HepG2 (cell line): ENCODE measurements around the gene ZNF488. TPM values are rescaled to one million over a fixed set of nuclear protein-coding genes. Genes with fewer than 3 reads are reported as not detected.

Experiments used
- ATAC-seq: fragments of 200-7000 bp; cut with Tn5 transposase; 3 replicates; pipeline ENCODE4 v1.9.1; 2020; ENCODE audit warnings: mild to moderate bottlenecking, moderate library complexity
- BruUV-seq: library from RNA; stranded (reverse); fragments of 400-500 nt; replicated peaks from 2 replicates; lab custom pipeline; 2021; lab: Mats Ljungman, UMichigan
- CTCF ChIA-PET: fragments of 300-600 bp; formaldehyde crosslinking; extraction: SDS; loops from one replicate; lab custom pipeline; 2021; ENCODE audit warnings: low total read pairs, inconsistent platforms, low intra/inter-chr PET ratio; lab: Yijun Ruan, JAX
- POLR2A ChIA-PET: fragments of 350-600 bp; sonication (Branson Sonifier 250); formaldehyde crosslinking; loops from one replicate; lab custom pipeline; 2020; ENCODE audit warnings: antibody characterized with exemption, inconsistent platforms; lab: Yijun Ruan, JAX
- DNase-seq: peaks from one replicate; pipeline ENCODE4 v3.0.0-alpha.2; 2015; ENCODE audit warnings: low spot score
- FAIRE-seq: peaks from 3 replicates; lab custom pipeline; 2011; peaks lifted over from hg19 to GRCh38; lab: Jason Lieb, UNC
- H2AFZ ChIP-seq: one replicate; pipeline ENCODE4 v1.6.1; 2011; ENCODE audit warnings: low read length, inconsistent platforms
- H3K27ac ChIP-seq: fragments of 300-600 bp; 3 replicates; pipeline ENCODE4 v1.8.0; 2011; ENCODE audit warnings: mixed run types, mild to moderate bottlenecking, mixed read lengths, low read length, inconsistent platforms; ENCODE audit not compliant: insufficient read depth; ENCODE audit errors: extremely low read length
- H3K27me3 ChIP-seq, 2 experiments: fragments of 200-600 bp in 1 of 2; 2 replicates in 1 of 2; 3 replicates in 1 of 2; pipeline versions ENCODE4 v1.6.0 to v1.8.0; 2011; ENCODE audit warnings: low read length in 2 of 2, mild to moderate bottlenecking in 2 of 2, moderate library complexity in 2 of 2, inconsistent platforms in 1 of 2; ENCODE audit not compliant: insufficient read depth in 2 of 2, control insufficient read depth in 1 of 2
- H3K36me3 ChIP-seq, 2 experiments: fragments of 200-600 bp in 1 of 2; replicated peaks in 1 of 2; 2 replicates in 1 of 2; 3 replicates in 1 of 2; pipeline versions ENCODE4 v1.5.1 to v1.8.0; 2011; ENCODE audit warnings: low read length in 2 of 2, inconsistent platforms in 1 of 2; ENCODE audit not compliant: insufficient read depth in 2 of 2, control insufficient read depth in 1 of 2
- H3K4me1 ChIP-seq: 2 replicates; pipeline ENCODE4 v1.5.1; 2012; ENCODE audit warnings: low read length, inconsistent platforms; ENCODE audit not compliant: insufficient read depth
- H3K4me2 ChIP-seq: 2 replicates; pipeline ENCODE4 v1.6.0; 2011; ENCODE audit warnings: low read depth, low read length, inconsistent platforms
- H3K4me3 ChIP-seq, 3 experiments: fragments of 200-600 bp in 1 of 3; sonication (generic), shearing (Covaris generic) in 1 of 3; replicated peaks in 1 of 3; 2 replicates each; pipeline ENCODE4 v1.5.1; 2011 to 2016; ENCODE audit warnings: low read length in 3 of 3, inconsistent platforms in 2 of 3, low read depth in 2 of 3, mild to moderate bottlenecking in 2 of 3, control low read depth in 1 of 3, mixed read lengths in 1 of 3; ENCODE audit not compliant: insufficient read depth in 1 of 3
- H3K79me2 ChIP-seq: one replicate; pipeline ENCODE4 v1.6.1; 2011; ENCODE audit warnings: low read length, inconsistent platforms; ENCODE audit not compliant: insufficient read depth
- H3K9ac ChIP-seq: 2 replicates; pipeline ENCODE4 v1.6.0; 2011; ENCODE audit warnings: mild to moderate bottlenecking, low read depth, low read length, inconsistent platforms; ENCODE audit not compliant: insufficient read depth
- H3K9me3 ChIP-seq: 2 replicates; pipeline ENCODE4 v1.5.1; 2012; ENCODE audit warnings: mild to moderate bottlenecking, low read length
- H4K20me1 ChIP-seq: 2 replicates; pipeline ENCODE4 v1.6.0; 2011; ENCODE audit warnings: inconsistent platforms, mild to moderate bottlenecking, low read length, moderate library complexity; ENCODE audit not compliant: insufficient read depth
- ARID3A ChIP-seq: IDR thresholded peaks from 2 replicates; pipeline ENCODE4 v1.6.1; 2012; ENCODE audit warnings: low read depth, low read length, improper control_type of control experiment
- BRCA1 ChIP-seq: sonication (generic); formaldehyde crosslinking; IDR thresholded peaks from 2 replicates; pipeline ENCODE4 v1.4.0; 2020; ENCODE audit warnings: missing genetic modification reagents
- CERS6 ChIP-seq: sonication (generic); formaldehyde crosslinking; IDR thresholded peaks from 2 replicates; pipeline ENCODE4 v1.5.0; 2020; ENCODE audit warnings: missing genetic modification reagents
- NFYC ChIP-seq: IDR thresholded peaks from 2 replicates; pipeline ENCODE4 v1.6.1; 2016; ENCODE audit warnings: missing genetic modification reagents, missing compliant biosample characterization
- RAD51 ChIP-seq: fragments of 450-650 bp; IDR thresholded peaks from 2 replicates; pipeline ENCODE4 v1.6.1; 2016; ENCODE audit warnings: borderline replicate concordance
- SP5 ChIP-seq: IDR thresholded peaks from 2 replicates; pipeline ENCODE4 v1.6.1; 2016; ENCODE audit warnings: low read depth, borderline replicate concordance
- SRSF4 ChIP-seq: fragments of 200-400 bp; formaldehyde crosslinking; IDR thresholded peaks from one replicate; pipeline ENCODE4 v1.6.1; 2018; ENCODE audit warnings: mild to moderate bottlenecking, low read depth, low read length, moderate library complexity; ENCODE audit not compliant: poor library complexity, severe bottlenecking
- ZHX2 ChIP-seq, 2 experiments: sonication (generic) in 1 of 2; formaldehyde crosslinking in 1 of 2; IDR thresholded peaks; 2 replicates each; pipeline versions ENCODE4 v1.6.1 to v1.9.0; 2014 to 2022; ENCODE audit warnings: antibody characterized with exemption in 1 of 2, borderline replicate concordance in 1 of 2, inconsistent platforms in 1 of 2, low read depth in 1 of 2, missing genetic modification reagents in 1 of 2
- ZNF17 ChIP-seq: sonication (generic); formaldehyde crosslinking; IDR thresholded peaks from 2 replicates; pipeline ENCODE4 v1.5.0; 2020; ENCODE audit warnings: mild to moderate bottlenecking, missing genetic modification reagents
- ZNF674 ChIP-seq: sonication (generic); formaldehyde crosslinking; IDR thresholded peaks from 2 replicates; pipeline ENCODE4 v1.5.0; 2020; ENCODE audit warnings: low read depth, mild to moderate bottlenecking, missing genetic modification reagents
- WGBS: methylation state at CpG from one replicate; pipeline ENCODE4 v1.1.6; 2017; ENCODE audit warnings: low lambda C conversion rate; 5-methylcytosine and 5-hydroxymethylcytosine counted together
- in situ Hi-C: cut with HindIII; loops from 2 replicates; pipeline ENCODE4 v1.10.0; 2017; ENCODE audit warnings: low pct_unique_long_range_greater_than_20kb; ENCODE audit not compliant: extremely low pct_ligation_motif_present
- intact Hi-C: fragments of 100-400 bp; cut with micrococcal nuclease; formaldehyde crosslinking; loops from one replicate; pipeline ENCODE4 v1.10.0; 2022; ENCODE audit not compliant: unreplicated experiment
- polyA plus RNA-seq, 8 experiments: library from polyadenylated mRNA; depleted of rRNA in 3 of 8; stranded (reverse) in 7 of 8; unstranded in 1 of 8; fragments of >200 nt; fragmentation: Illumina TruSeq in 4 of 8; extraction: Trizol in 4 of 8; gene quantifications; 2 replicates each; pipeline versions ENCODE4 v1.2.1 to v1.2.3, GENCODE V29; 2011 to 2016; ENCODE audit warnings: low read depth in 4 of 8, missing spikeins in 1 of 8, mixed read lengths in 1 of 8; ENCODE audit not compliant: insufficient read depth in 1 of 8
- total RNA-seq, 5 experiments: library from RNA; depleted of rRNA; stranded (reverse); fragments of >200 nt; fragmentation: Illumina TruSeq; extraction: Trizol; gene quantifications; 2 replicates each; pipeline ENCODE4 v1.2.3, GENCODE V29; 2016; ENCODE audit warnings: low read depth in 1 of 5
- TF ChIP-seq, protein P1 (sequence below): sonication (generic); formaldehyde crosslinking; IDR thresholded peaks from 2 replicates; pipeline ENCODE4 v1.8.0; 2022; ENCODE audit warnings: low read depth, missing genetic modification reagents

The ZNF488 gene
- total and polyA plus RNA-seq, 2 of the 13 experiments (the other 11 are each of a cell fraction or from before 2014, with no cell fraction given), result 0.13 to 0.15 TPM

GRCh38 chr10:47348138-47348651, 35.9 kb downstream of the ZNF488 start, which contains the start of gene RBP3:
Gene RBP3, plus strand, starts transcription at chr10:47348363. Its CDS starts 122 bp downstream, at chr10:47348485.
- ChIA-PET POLR2A (no interaction called here), CTCF (no interaction called here)
- Histone ChIP-seq H3K4me3 (no peak within 1 kb of the TSS), H3K4me1 (no peaks in the 10 kb centered on the region), H3K27ac (no peak within 1 kb of the TSS), H3K9ac (no peak within 1 kb of the TSS), H2AFZ (no peak within 1 kb of the TSS), H3K9me3 (no peaks in the 10 kb centered on the region), H3K79me2 (no peaks in the 10 kb centered on the region), H3K27me3 (peaks cover 6 to 22% of the 10 kb centered on the region in 2 experiments; a peak in 3 of 5 replicates), H4K20me1 (no peaks in the 10 kb centered on the region), H3K36me3 (no peaks in the 10 kb centered on the region), H3K4me2 (no peak within 1 kb of the TSS)
- FAIRE-seq (no peak), DNase-seq (no peak), ATAC-seq (no peak)
- in situ Hi-C loops, result no loop called here
- no TSS peak for BruUV-seq
- TF ChIP-seq SP5 (CRISPR knock-in tag), result no peak
- TF ChIP-seq CERS6 (CRISPR knock-in tag), result no peak
- no peak for TF ChIP-seq ZHX2 (IDR thresholded peaks at IDR 0.05; ENCODE audit: low read depth)
- no peak for TF ChIP-seq ZHX2 (CRISPR knock-in tag; IDR thresholded peaks at IDR 0.05; ENCODE audit: borderline replicate concordance)
- TF ChIP-seq RAD51, result no peak
- no peak for TF ChIP-seq SRSF4
- TF ChIP-seq ZNF674 (CRISPR knock-in tag), result no peak
- no peak for TF ChIP-seq ZNF17 (CRISPR knock-in tag)
- TF ChIP-seq, protein P1, sequence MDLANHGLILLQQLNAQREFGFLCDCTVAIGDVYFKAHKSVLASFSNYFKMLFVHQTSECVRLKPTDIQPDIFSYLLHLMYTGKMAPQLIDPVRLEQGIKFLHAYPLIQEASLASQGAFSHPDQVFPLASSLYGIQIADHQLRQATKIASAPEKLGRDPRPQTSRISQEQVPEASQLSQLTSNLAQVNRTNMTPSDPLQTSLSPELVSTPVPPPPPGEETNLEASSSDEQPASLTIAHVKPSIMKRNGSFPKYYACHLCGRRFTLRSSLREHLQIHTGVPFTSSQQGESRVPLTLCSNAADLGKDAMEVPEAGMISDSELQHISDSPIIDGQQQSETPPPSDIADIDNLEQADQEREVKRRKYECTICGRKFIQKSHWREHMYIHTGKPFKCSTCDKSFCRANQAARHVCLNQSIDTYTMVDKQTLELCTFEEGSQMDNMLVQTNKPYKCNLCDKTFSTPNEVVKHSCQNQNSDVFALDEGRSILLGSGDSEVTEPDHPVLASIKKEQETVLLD (CRISPR knock-in tag), result no peak
- TF ChIP-seq BRCA1 (CRISPR knock-in tag), result no peak
- no peak for TF ChIP-seq ARID3A
- no peak for TF ChIP-seq NFYC (CRISPR knock-in tag)
- 0% methylated on average over 2 of the region's 5 CpGs for WGBS
- intact Hi-C loops, result no loop called here
